ENCODE results near the gene DENND1C. TPM values are rescaled to one million over a fixed set of nuclear protein-coding genes. Genes with fewer than 3 reads are reported as not detected.

Gene DENND1C
- total RNA-seq, 1 donor from 2014 or later = not detected

DNA sequence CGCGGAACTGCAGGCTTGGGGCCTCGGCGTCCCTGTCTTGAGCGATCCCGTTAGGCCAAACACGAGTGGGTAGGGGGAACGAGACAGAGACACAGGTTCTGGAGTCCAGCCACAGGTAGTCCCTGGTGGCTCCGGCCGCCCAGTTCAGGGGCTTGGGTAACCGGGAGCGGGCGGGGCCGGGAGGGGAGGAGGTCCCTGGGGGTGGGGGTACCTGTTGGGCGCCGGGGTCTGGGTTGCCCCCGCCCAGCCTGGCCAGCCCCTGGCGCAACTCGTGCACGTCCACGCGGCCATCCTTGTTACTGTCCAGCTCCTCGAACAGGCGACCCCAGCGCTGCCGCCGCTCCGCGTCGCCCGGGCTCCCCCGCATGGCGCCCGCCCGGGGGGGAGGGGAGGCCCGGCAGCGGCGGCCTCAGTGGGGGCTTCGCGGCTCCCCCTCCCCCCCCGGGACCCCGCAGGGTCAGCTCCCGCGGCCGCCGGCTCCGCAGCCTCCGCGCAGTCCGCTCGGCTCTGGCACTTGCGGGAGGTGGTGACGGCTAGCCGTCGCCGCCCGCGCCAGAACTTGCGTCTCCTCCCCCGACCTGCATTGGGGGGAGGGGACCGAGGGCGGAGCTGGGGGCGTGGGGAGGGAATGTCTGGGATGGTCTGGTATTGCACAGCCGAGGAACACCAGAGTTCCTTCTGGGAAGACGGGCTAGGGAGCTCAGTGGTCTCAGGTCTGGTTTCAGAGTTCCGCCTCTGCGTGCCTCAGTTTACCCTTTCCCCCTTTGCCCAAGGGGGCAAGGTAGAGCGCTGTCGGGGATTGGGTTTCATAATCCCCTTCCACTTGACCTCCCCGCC, 22.1 kb downstream of the DENND1C start, which contains the start of gene SLC25A23:
SLC25A23 (minus strand) TSS at position 531 of the 837 bp plus-strand sequence; CDS start at position 367, 164 bp downstream.
- peak within 1 kb of the TSS; percentile 93 for H3K4me3 Mint-ChIP-seq
- peaks cover 19% of the 10 kb centered on the region for H3K36me3 Mint-ChIP-seq (ENCODE audit: low read depth)
- DNase-seq (ENCODE audit: low read depth, low spot score) = peak; percentile 68
- H3K27me3 Mint-ChIP-seq (ENCODE audit: low read depth) = peaks cover 29% of the 10 kb centered on the region
- H3K9me3 Mint-ChIP-seq = peaks cover 4% of the 10 kb centered on the region
- TF ChIP-seq, protein P1, sequence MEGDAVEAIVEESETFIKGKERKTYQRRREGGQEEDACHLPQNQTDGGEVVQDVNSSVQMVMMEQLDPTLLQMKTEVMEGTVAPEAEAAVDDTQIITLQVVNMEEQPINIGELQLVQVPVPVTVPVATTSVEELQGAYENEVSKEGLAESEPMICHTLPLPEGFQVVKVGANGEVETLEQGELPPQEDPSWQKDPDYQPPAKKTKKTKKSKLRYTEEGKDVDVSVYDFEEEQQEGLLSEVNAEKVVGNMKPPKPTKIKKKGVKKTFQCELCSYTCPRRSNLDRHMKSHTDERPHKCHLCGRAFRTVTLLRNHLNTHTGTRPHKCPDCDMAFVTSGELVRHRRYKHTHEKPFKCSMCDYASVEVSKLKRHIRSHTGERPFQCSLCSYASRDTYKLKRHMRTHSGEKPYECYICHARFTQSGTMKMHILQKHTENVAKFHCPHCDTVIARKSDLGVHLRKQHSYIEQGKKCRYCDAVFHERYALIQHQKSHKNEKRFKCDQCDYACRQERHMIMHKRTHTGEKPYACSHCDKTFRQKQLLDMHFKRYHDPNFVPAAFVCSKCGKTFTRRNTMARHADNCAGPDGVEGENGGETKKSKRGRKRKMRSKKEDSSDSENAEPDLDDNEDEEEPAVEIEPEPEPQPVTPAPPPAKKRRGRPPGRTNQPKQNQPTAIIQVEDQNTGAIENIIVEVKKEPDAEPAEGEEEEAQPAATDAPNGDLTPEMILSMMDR (conservative IDR thresholded peaks at IDR 0.05) = no peak
- H3K4me1 Mint-ChIP-seq = peaks cover 24% of the 10 kb centered on the region
- H3K27ac Mint-ChIP-seq (ENCODE audit: unreplicated experiment) = peak within 1 kb of the TSS; percentile 4

DNA sequence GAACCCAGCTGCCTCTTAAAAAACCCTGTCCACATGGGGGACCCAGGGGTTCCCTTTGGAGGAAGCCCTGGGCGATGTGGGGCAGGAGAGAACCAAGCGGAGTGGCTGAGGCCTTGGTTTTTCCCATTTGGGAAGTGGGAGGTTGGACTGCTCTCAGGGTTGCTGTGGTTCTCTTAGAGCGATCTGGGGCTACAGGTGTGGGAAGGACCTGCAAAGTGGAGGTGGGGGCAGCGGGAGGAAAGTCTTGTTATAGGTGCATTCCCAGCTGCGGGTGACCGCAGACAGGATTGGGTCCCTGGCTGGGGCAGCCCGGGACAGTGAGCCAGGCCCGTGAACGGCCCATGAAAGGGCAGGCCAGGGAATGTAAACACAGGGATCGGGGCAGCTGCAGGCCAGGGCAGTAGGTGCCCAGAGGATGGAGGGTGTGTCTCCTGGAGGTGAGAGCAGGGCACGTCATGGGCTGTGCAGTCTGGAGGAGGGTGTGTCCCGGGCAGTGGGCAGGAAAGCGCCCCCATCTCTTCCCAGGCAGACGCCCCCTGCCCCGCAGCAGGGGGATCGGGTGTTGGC, 22.8 kb downstream of the DENND1C start:
- Mint-ChIP-seq H3K9me3 (peaks cover 4% of the 10 kb centered on the region), H3K4me3 (peak overlapping the region; percentile 89), H3K27ac (ENCODE audit: unreplicated experiment) (no peak overlapping the region), H3K4me1 (peaks cover 24% of the 10 kb centered on the region), H3K36me3 (ENCODE audit: low read depth) (peaks cover 24% of the 10 kb centered on the region), H3K27me3 (ENCODE audit: low read depth) (peaks cover 22% of the 10 kb centered on the region)
- no peak for DNase-seq (ENCODE audit: low read depth, low spot score)
- TF ChIP-seq, protein P1 (conservative IDR thresholded peaks at IDR 0.05) = no peak

DNA sequence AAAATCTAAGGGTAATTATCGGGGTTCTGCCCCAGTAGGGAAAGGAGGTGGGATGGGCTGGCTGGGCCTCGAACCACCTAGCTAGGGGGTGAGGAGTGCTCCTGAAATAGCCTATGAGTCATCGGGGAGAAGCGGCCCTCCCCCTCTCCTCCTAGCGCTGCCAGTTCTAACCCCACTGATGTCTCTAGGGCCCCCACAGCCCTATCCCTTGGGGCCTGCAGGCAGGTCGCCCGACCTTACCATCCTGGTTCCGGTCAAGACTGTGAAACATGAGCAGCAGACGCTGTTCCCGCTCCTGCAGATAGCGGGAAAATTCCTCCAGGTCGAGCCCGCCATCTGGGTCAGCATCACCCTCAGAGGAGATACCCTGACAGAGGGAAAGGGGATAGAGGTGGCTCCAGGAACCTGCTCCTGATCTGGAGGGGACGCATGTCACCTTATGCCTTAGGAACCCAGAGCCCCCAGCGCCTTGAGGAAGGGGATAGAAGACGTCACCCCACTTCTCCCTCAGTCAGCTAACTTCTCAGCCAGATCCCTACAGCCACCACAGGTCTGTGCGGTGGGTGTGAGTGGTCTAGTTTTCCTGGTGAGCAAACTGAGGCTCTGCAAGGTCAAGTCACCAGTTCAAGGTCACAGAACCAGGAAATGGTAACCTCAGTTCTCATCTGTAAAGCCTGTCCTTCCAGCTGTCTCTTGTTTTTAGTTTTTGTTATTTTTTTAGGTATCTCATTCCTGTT, 23.5 kb downstream of the DENND1C start:
- peaks cover 31% of the 10 kb centered on the region for H3K36me3 Mint-ChIP-seq (ENCODE audit: low read depth)
- TF ChIP-seq, protein P1 (conservative IDR thresholded peaks at IDR 0.05) = no peak
- peak overlapping the region; percentile 89 for H3K4me3 Mint-ChIP-seq
- H3K4me1 Mint-ChIP-seq = peaks cover 24% of the 10 kb centered on the region
- peaks cover 16% of the 10 kb centered on the region for H3K27me3 Mint-ChIP-seq (ENCODE audit: low read depth)
- no peak overlapping the region for H3K27ac Mint-ChIP-seq (ENCODE audit: unreplicated experiment)
- H3K9me3 Mint-ChIP-seq = peaks cover 7% of the 10 kb centered on the region
- DNase-seq (ENCODE audit: low read depth, low spot score) = no peak

DNA sequence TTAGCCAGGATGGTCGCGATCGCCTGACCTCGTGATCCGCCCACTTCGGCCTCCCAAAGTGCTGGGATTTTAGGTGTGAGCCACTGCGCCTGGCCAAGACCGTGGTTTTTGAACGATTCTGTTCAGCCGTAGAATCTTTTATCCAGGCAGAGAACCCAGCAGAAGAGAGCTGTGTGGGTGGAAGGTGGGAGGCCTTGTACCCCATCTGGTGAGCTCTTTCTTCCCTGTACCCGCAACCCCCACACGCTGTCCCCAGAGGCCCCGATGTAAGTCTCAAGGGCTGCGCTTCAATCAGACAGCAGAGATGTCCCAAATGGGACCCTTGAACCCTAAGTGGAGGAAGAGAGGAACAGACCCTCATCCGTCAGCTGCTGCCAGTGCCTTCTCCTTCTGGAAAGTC, 25.7 kb downstream of the DENND1C start:
- peaks cover 7% of the 10 kb centered on the region for H3K9me3 Mint-ChIP-seq
- H3K4me3 Mint-ChIP-seq = peak overlapping the region; percentile 41
- H3K27ac Mint-ChIP-seq (ENCODE audit: unreplicated experiment) = no peak overlapping the region
- TF ChIP-seq, protein P1 (conservative IDR thresholded peaks at IDR 0.05) = no peak
- H3K36me3 Mint-ChIP-seq (ENCODE audit: low read depth) = peaks cover 39% of the 10 kb centered on the region
- H3K27me3 Mint-ChIP-seq (ENCODE audit: low read depth) = peaks cover 3% of the 10 kb centered on the region
- H3K4me1 Mint-ChIP-seq = peaks cover 20% of the 10 kb centered on the region
- DNase-seq (ENCODE audit: low read depth, low spot score) = no peak

DNA sequence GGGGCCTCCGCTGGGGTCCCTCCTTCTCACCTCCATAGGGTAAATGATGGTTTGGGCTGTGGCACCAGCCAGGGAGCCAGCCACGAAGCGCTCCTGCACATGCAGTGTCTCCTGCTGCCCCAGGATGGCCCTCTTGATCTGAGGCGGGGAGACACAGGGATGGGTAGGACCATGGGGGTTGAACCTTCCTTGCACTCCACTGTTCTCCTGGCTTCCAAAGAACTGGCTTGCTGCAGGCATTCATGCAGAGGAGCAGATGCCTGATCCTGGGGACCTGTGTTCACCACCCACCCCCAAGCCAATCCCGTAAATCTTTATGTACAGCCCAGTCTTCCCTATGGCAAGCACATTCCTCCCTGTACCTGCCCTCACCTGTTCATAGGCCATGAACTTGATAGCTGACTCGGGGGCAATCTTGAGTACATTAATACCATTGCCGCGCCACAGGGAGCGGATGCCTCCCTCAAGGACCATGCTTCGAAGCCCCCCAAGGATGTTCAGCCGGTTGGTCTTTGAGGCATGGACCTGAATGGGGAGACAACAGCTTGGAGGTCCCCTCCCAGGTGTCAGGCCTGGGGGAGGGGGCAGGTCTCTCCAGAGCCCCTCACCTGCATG, 27.5 kb downstream of the DENND1C start:
- no peak for DNase-seq (ENCODE audit: low read depth, low spot score)
- Mint-ChIP-seq H3K4me1 (peaks cover 10% of the 10 kb centered on the region), H3K9me3 (peaks cover 7% of the 10 kb centered on the region), H3K27me3 (ENCODE audit: low read depth) (no peaks in the 10 kb centered on the region), H3K27ac (ENCODE audit: unreplicated experiment) (no peak overlapping the region), H3K4me3 (no peak overlapping the region), H3K36me3 (ENCODE audit: low read depth) (peaks cover 41% of the 10 kb centered on the region)
- TF ChIP-seq, protein P1 (conservative IDR thresholded peaks at IDR 0.05) = no peak
